Fibroblast of mammary gland (primary cell): ENCODE data around the gene ERCC5.
A peak's percentile ranks its signal among the peaks of the same experiment; 100 is the strongest.

Source experiments
- DNase-seq: peaks from one replicate; pipeline ENCODE4 v3.0.0-alpha.2; 2010; ENCODE audit warnings: low read depth
- H3K4me3 ChIP-seq: 2 replicates; pipeline ENCODE4 v1.5.1; 2011; ENCODE audit warnings: low read depth, mild to moderate bottlenecking, low read length, moderate library complexity; ENCODE audit not compliant: control insufficient read depth
- TF ChIP-seq, protein P1 (sequence below): conservative IDR thresholded peaks from 2 replicates; pipeline ENCODE4 v1.5.1; 2011; ENCODE audit warnings: low read depth, low read length, inconsistent platforms; ENCODE audit not compliant: control insufficient read depth, insufficient read depth

Gene ERCC5

DNA sequence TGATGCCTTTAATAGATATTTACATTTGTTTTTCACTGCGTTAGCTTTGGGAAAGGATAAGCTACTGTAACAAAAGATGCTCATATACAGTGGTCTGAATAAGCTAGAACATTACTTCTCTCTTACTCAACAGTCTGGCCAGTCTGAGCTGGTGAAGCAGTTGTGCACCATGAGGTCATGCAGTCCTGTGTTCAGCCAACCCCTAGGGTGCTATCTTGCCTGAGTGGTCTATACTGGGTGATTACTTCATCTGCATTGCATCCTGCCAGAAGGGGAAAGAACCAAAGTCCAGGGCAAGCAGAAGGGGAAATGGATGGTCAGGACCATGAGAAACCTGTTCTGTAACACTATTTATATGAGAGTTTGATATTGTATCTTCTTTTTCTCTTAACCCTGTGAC, 31.5 kb downstream of the ERCC5 start:
- no peak overlapping the region for H3K4me3 ChIP-seq
- TF ChIP-seq, protein P1, sequence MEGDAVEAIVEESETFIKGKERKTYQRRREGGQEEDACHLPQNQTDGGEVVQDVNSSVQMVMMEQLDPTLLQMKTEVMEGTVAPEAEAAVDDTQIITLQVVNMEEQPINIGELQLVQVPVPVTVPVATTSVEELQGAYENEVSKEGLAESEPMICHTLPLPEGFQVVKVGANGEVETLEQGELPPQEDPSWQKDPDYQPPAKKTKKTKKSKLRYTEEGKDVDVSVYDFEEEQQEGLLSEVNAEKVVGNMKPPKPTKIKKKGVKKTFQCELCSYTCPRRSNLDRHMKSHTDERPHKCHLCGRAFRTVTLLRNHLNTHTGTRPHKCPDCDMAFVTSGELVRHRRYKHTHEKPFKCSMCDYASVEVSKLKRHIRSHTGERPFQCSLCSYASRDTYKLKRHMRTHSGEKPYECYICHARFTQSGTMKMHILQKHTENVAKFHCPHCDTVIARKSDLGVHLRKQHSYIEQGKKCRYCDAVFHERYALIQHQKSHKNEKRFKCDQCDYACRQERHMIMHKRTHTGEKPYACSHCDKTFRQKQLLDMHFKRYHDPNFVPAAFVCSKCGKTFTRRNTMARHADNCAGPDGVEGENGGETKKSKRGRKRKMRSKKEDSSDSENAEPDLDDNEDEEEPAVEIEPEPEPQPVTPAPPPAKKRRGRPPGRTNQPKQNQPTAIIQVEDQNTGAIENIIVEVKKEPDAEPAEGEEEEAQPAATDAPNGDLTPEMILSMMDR = no peak
- DNase-seq = peak; percentile 82

DNA sequence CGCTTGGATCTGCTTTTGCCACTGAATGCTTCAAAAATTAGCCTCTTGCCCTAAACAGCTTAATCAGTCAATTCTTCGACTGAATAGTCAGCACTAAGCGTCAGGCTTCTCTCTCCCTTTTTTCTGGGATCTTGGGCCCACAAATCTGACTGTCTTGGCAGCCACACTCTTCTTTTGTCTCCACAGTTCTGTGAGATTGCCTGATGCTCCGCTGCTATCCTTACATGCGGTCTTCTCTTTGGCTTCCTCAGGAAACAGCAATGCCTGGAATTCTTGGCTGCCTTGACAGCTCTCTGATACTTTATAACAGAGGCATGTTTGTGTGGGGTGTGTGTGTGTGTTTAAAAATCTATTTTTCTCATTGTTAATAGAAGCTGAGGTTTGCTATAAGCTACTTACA, 32.6 kb downstream of the ERCC5 start:
- H3K4me3 ChIP-seq = no peak overlapping the region
- peak; percentile 56 for DNase-seq
- TF ChIP-seq, protein P1 = no peak

DNA sequence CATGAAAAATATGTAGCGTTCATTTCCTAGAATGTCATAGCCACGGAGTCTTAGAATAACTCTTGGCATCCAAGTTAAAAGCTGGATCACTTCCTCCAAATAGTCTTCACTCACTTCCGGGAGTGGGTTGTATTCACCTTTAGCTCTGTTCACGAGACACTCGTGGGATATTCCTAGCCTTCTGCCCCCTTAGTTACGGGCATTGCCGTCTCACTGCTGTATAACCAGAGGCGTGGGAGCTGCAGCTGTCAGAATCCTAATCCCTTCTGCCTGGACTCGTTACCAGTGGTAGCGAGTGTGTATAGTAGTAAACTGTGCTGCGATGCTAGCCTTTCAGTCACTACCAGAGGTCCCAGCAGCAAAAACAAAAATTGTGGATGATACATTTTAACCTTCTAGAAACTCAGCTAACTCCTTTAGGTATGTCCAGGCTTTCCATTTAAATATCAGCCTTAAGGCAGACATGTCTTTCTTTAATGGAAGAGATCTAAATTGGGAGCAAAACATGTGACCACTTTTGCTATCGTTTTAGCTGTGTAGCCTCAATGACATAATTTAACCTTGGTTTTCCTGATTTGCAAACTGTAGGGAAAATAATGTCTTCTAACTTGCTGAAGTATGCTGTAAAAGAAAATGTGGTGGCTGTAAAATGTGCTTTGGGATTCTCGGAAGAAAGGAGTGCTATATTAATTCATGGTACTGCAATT, 34.1 kb downstream of the ERCC5 start:
- no peak for DNase-seq
- no peak overlapping the region for H3K4me3 ChIP-seq
- TF ChIP-seq, protein P1 = no peak

DNA sequence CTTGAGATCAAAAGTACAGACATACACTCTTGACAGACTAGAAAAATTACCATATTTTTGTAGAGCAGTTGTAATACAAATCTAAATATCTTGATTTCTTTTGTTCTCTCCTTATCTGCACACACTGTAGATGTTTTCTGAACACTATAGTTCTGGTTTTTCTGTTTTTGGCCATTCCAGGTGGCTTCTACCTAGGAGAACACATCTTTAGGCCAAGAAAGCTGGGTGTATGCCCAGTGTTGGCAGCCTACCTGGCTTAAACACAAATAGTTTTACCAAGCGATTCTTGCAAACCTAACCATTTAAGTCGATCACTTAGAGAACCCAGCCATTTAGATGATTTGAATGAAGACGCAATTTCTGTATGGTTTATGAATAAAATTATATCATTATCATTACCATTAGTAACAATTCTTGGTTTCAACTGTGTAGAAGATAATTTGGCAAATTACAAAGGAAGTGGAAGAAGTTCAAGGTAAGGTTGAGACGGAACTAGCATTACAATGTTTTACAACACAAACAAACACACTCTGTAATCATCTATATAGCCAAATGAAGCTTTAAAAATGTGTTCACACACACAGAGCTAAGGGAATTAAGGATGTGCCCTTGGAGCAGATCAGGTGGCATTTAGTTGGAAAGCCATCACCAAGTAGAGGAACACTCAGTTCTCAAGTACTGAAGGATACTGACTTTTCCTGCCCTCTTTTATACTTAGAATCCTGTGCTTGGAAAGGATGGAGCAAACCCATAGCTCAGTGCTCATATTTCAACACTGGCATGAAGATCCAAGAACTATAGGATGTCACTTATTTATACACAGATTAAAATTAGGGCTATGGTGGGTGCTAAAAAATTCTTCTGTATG, 36.2 kb downstream of the ERCC5 start:
- TF ChIP-seq, protein P1 = no peak
- no peak for DNase-seq

DNA sequence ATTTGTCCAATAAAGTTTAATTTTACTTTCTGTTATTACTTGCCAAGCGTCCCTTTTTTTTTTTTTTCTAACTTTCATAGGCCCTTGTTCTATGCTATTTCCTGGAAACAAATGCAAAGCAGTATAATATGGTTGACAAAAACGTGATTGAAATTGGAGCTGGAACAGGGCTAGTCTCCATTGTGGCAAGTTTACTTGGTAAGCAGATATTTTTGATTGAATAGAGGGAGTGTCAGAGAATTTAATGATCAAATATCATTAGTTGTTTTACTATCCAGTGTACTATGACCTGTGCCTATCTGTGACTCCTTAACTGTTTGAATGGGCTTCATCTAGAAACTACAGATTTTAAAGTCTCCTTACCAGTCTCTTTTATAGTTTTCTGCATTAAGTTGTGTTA, 46.7 kb downstream of the ERCC5 start:
- no peak for DNase-seq
- TF ChIP-seq, protein P1 = no peak
- no peak overlapping the region for H3K4me3 ChIP-seq

More for the DNA sequence above, 36.2 kb downstream of the ERCC5 start:
- no peak overlapping the region for H3K4me3 ChIP-seq

DNA sequence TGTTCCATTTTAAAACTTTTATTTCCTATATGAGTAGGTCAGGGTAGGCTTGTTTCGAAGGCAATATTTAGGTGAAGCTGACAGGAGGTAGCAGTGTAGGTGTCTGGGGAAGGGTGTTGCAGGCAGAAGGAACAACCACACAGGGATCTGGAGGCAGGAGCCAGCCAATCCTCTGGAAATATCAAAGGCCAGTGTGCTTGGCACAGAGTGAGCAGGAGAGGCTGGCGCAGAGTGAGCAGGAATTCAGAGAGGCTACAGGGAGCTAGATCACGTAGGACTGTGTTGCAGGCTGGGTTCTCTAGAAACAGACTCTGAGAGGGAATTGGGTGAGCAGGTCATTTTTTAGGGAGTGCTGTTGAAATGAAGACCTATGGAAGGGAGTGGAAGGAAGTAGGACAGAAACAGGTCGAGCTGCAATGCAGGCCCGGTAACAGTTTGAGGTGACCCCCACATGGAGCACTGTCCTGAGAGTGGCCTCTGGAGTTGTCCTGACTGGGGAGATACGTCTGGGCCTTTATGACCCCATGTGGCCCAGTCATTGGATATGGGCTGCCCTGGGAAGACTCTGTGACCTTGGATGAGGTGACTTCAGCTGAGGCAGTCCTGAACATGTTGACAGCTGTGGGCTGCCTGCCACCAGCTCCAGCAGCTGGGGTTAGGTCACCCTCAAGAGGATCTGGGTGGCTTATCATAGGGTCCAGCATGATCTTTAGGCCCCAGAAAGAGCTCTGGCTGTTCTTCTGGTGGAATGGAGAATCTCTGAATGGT, 51.7 kb downstream of the ERCC5 start:
- no peak for DNase-seq
- TF ChIP-seq, protein P1 = no peak
- H3K4me3 ChIP-seq = no peak overlapping the region
